Psoas muscle (tissue), 7 donors: ENCODE results near the gene PIGT. TPM values are rescaled to one million over a fixed set of nuclear protein-coding genes. Genes with fewer than 3 reads are reported as not detected.

Experiments used
- polyA plus RNA-seq, 3 donors: library from polyadenylated mRNA; stranded (reverse); fragments of 200-250 nt; gene quantifications; one replicate each; pipeline ENCODE4 v1.2.3, GENCODE V29; 2013
- total RNA-seq, 4 donors: library from RNA; stranded (reverse); fragmentation: NEBNext Ultra II Directional in 2 of 4; extraction: Animal tissue kit (Norgen Biotek cat#: 25700) in 2 of 4; gene quantifications; one replicate each; pipeline versions ENCODE4 v1.2.1 to v1.2.4, GENCODE V29; 2021 to 2023
- donor health status: healthy with polysubstance abuse.
- donor health status: DM: no; HTN: no; CAD: no; lungs with moderate emphysema.
- donor health status: Bipolar disorder and iron deficiency.
- donor health status: healthy.
- donor health status: DM: no; HTN: no; CAD: no.
- donor health status: DM: no; HTN: no; CAD: no.
- donor health status: DM: yes; HTN: yes; CAD: no.

PIGT gene
- total and polyA plus RNA-seq, 7 donors, result 48.0 to 113 (median 58.8) TPM

Other genes with a start within 250 kb of the PIGT start
- under 1 TPM in 2 of 4 donors, not detected in 2; 0.40 to 0.54 TPM for gene PI3, start 241.2 kb upstream of the PIGT start, total RNA-seq
- under 1 TPM; 0.18 to 0.38 (median 0.18) TPM for gene PI3, start 241.2 kb upstream of the PIGT start, polyA plus RNA-seq
- not detected for gene SEMG1, start 209.1 kb upstream of the PIGT start, total RNA-seq
- not detected for gene SEMG1, start 209.1 kb upstream of the PIGT start, polyA plus RNA-seq
- not detected for gene SEMG2, start 194.8 kb upstream of the PIGT start, total RNA-seq
- not detected for gene SEMG2, start 194.8 kb upstream of the PIGT start, polyA plus RNA-seq
- 100 to 1,000 TPM in 2 of 4 donors, 10 to 100 TPM in 1, 1 to 10 TPM in 1; 5.7 to 723 (median 123) TPM for gene SLPI, start 161.6 kb upstream of the PIGT start, total RNA-seq
- gene SLPI, start 161.6 kb upstream of the PIGT start, polyA plus RNA-seq, result 100 to 1,000 TPM in 2 of 3 donors, 10 to 100 TPM in 1; 17.5 to 295 (median 251) TPM
- under 1 TPM in 1 of 4 donors, not detected in 3; 0.22 TPM for gene RBPJL, start 109.3 kb upstream of the PIGT start, total RNA-seq
- under 1 TPM in 2 of 3 donors, not detected in 1; 0.04 TPM for gene RBPJL, start 109.3 kb upstream of the PIGT start, polyA plus RNA-seq
- gene MATN4, start 107.8 kb upstream of the PIGT start, total RNA-seq, result not detected
- gene MATN4, start 107.8 kb upstream of the PIGT start, polyA plus RNA-seq, result not detected
- gene SDC4, start 67.7 kb upstream of the PIGT start, total RNA-seq, result 100 to 1,000 TPM in 2 of 4 donors, 10 to 100 TPM in 2; 32.2 to 283 (median 161) TPM
- gene SDC4, start 67.7 kb upstream of the PIGT start, polyA plus RNA-seq, result 100 to 1,000 TPM in 1 of 3 donors, 10 to 100 TPM in 2; 41.6 to 323 (median 63.9) TPM
- 10 to 100 TPM; 17.1 to 29.6 (median 22.9) TPM for gene SYS1, start 53.0 kb upstream of the PIGT start, total RNA-seq
- 10 to 100 TPM; 40.9 to 73.3 (median 58.1) TPM for gene SYS1, start 53.0 kb upstream of the PIGT start, polyA plus RNA-seq
- gene TP53TG5, start 37.8 kb upstream of the PIGT start, total RNA-seq, result under 1 TPM in 2 of 4 donors, not detected in 2; 0.38 to 0.69 TPM
- 1 to 10 TPM in 1 of 3 donors, under 1 TPM in 2; 0.12 to 1.0 (median 0.16) TPM for gene TP53TG5, start 37.8 kb upstream of the PIGT start, polyA plus RNA-seq
- gene DBNDD2, start 7.9 kb upstream of the PIGT start, total RNA-seq, result 100 to 1,000 TPM; 108 to 180 (median 163) TPM
- gene DBNDD2, start 7.9 kb upstream of the PIGT start, polyA plus RNA-seq, result 100 to 1,000 TPM; 151 to 230 (median 162) TPM
- under 1 TPM in 2 of 4 donors, not detected in 2; 0.44 to 0.74 TPM for gene WFDC2, start 53.6 kb downstream of the PIGT start, total RNA-seq
- under 1 TPM in 2 of 3 donors, not detected in 1; 0.22 to 0.31 TPM for gene WFDC2, start 53.6 kb downstream of the PIGT start, polyA plus RNA-seq
- gene SPINT3, start 99.5 kb downstream of the PIGT start, total RNA-seq, result not detected
- not detected for gene SPINT3, start 99.5 kb downstream of the PIGT start, polyA plus RNA-seq
- not detected for gene WFDC6, start 123.3 kb downstream of the PIGT start, total RNA-seq
- not detected for gene WFDC6, start 123.3 kb downstream of the PIGT start, polyA plus RNA-seq
- gene EPPIN, start 131.3 kb downstream of the PIGT start, total RNA-seq, result not detected
- gene EPPIN, start 131.3 kb downstream of the PIGT start, polyA plus RNA-seq, result not detected
- gene WFDC8, start 163.1 kb downstream of the PIGT start, total RNA-seq, result not detected
- gene WFDC8, start 163.1 kb downstream of the PIGT start, polyA plus RNA-seq, result not detected
- not detected for gene WFDC10A, start 213.6 kb downstream of the PIGT start, total RNA-seq
- not detected for gene WFDC10A, start 213.6 kb downstream of the PIGT start, polyA plus RNA-seq
- not detected for gene WFDC9, start 215.1 kb downstream of the PIGT start, total RNA-seq
- not detected for gene WFDC9, start 215.1 kb downstream of the PIGT start, polyA plus RNA-seq